Loucy (cell line): ENCODE measurements around the gene KCNN3.

ENCODE experiments used
- CTCF ChIP-seq: fragments of 200-600 bp; sonication (generic); conservative IDR thresholded peaks from 2 replicates; pipeline ENCODE4 v1.5.1; 2014; ENCODE audit warnings: mild to moderate bottlenecking, antibody characterized with exemption, low read length
- EZH2phosphoT487 ChIP-seq: fragments of 200-600 bp; IDR thresholded peaks from 2 replicates; pipeline ENCODE4 v1.6.1; 2018; ENCODE audit warnings: antibody characterized with exemption, mild to moderate bottlenecking, moderate library complexity, borderline replicate concordance

- TF ChIP-seq CTCF, result no peak
- TF ChIP-seq EZH2phosphoT487, result no peak
These were observed 210.1 kb downstream of the KCNN3 start for GRCh38 chr1:154659823-154660592.
